HCT116 (cell line): Measurements from ENCODE around the gene DDX39B. TPM values are rescaled to one million over a fixed set of nuclear protein-coding genes. Genes with fewer than 3 reads are reported as not detected.

ENCODE experiments used
- ATAC-seq: fragments of 200-7000 bp; cut with Tn5 transposase; 2 replicates; pipeline ENCODE4 v1.9.1; 2020; ENCODE audit warnings: mild to moderate bottlenecking, moderate library complexity
- BruUV-seq: library from RNA; stranded (reverse); fragments of 400-500 nt; replicated peaks from 2 replicates; lab custom pipeline; 2021; lab: Mats Ljungman, UMichigan
- CTCF ChIA-PET: fragments of 300-600 bp; sonication (Branson Sonifier 250); formaldehyde crosslinking; loops from one replicate; lab custom pipeline; 2021; ENCODE audit warnings: antibody characterized with exemption; lab: Charles Lee
- POLR2A ChIA-PET: fragments of 300-600, 350-600 bp; sonication (Branson Sonifier 250); formaldehyde crosslinking; loops from one replicate; lab custom pipeline; 2021; ENCODE audit warnings: antibody characterized with exemption; lab: Charles Lee
- RAD21 ChIA-PET, 2 experiments: fragments of 300-600 bp; sonication (Branson Sonifier 250); formaldehyde crosslinking; loops; one replicate each; lab custom pipeline; 2023; ENCODE audit warnings: low total read pairs in 2 of 2; ENCODE audit not compliant: uncharacterized antibody in 2 of 2, unreplicated experiment in 2 of 2, low non-redundant PET in 1 of 2; lab: Charles Lee
- DNase-seq: peaks from one replicate; pipeline ENCODE4 v3.0.0-alpha.2; 2010; ENCODE audit warnings: low read depth, low spot score
- H2AFZ ChIP-seq: fragments of 200-600 bp; shearing (Covaris generic), sonication (generic); 2 replicates; pipeline ENCODE4 v1.6.1; 2017; ENCODE audit warnings: low read depth, mixed run types, mixed read lengths, antibody characterized with exemption, low read length; ENCODE audit not compliant: poor library complexity, severe bottlenecking
- H3K27ac ChIP-seq: 2 replicates; pipeline ENCODE4 v1.5.1; 2012; ENCODE audit warnings: low read depth, low read length
- H3K27me3 ChIP-seq: fragments of 200-600 bp; sonication (generic); 2 replicates; pipeline ENCODE4 v1.6.1; 2016; ENCODE audit warnings: mixed run types, low read length, mixed read lengths; ENCODE audit not compliant: insufficient read depth
- H3K36me3 ChIP-seq, 2 experiments: fragments of 200-500 bp in 1 of 2; fragments of 200-600 bp in 1 of 2; sonication (Bioruptor generic) in 1 of 2; sonication (generic) in 1 of 2; 2 replicates each; pipeline versions ENCODE4 v1.5.1 to v1.6.1; 2014 to 2016; ENCODE audit warnings: low read length in 2 of 2, inconsistent platforms in 1 of 2, mixed read lengths in 1 of 2, mixed run types in 1 of 2; ENCODE audit not compliant: insufficient read depth in 2 of 2, control insufficient read depth in 1 of 2
- H3K4me1 ChIP-seq, 2 experiments: fragments of 200-600 bp in 1 of 2; sonication (generic) in 1 of 2; 2 replicates each; pipeline versions ENCODE4 v1.5.1 to v1.6.1; 2012 to 2017; ENCODE audit warnings: low read length in 2 of 2, inconsistent platforms in 1 of 2, mild to moderate bottlenecking in 1 of 2, mixed read lengths in 1 of 2, mixed run types in 1 of 2, moderate library complexity in 1 of 2; ENCODE audit not compliant: insufficient read depth in 2 of 2, control insufficient read depth in 1 of 2
- H3K4me2 ChIP-seq: fragments of 200-600 bp; sonication (generic); 2 replicates; pipeline ENCODE4 v1.6.1; 2017; ENCODE audit warnings: mixed run types, low read length, mixed read lengths
- H3K4me3 ChIP-seq, 2 experiments: fragments of 200-600 bp in 1 of 2; sonication (generic) in 1 of 2; replicated peaks in 1 of 2; 2 replicates each; pipeline ENCODE4 v1.5.1; 2011 to 2016; ENCODE audit warnings: low read length in 2 of 2, control low read depth in 1 of 2, low read depth in 1 of 2, mild to moderate bottlenecking in 1 of 2, mixed read lengths in 1 of 2, mixed run types in 1 of 2
- H3K79me2 ChIP-seq: fragments of 200-600 bp; sonication (generic); 2 replicates; pipeline ENCODE4 v1.6.1; 2017; ENCODE audit warnings: mild to moderate bottlenecking, mixed run types, low read length, moderate library complexity, mixed read lengths; ENCODE audit not compliant: insufficient read depth
- H3K9ac ChIP-seq: fragments of 200-600 bp; sonication (generic); 2 replicates; pipeline ENCODE4 v1.6.1; 2016; ENCODE audit warnings: low read length, mixed read lengths
- H3K9me2 ChIP-seq: fragments of 200-600 bp; sonication (generic), shearing (Covaris generic); 2 replicates; pipeline ENCODE4 v1.6.1; 2017; ENCODE audit warnings: mixed run types, mild to moderate bottlenecking, moderate library complexity; ENCODE audit not compliant: insufficient read depth
- H3K9me3 ChIP-seq, 2 experiments: fragments of 200-500 bp in 1 of 2; fragments of 200-600 bp in 1 of 2; sonication (Bioruptor generic) in 1 of 2; sonication (generic) in 1 of 2; 2 replicates each; pipeline ENCODE4 v1.6.1; 2014 to 2017; ENCODE audit warnings: low read length in 2 of 2, mixed read lengths in 2 of 2, inconsistent platforms in 1 of 2, low read depth in 1 of 2, mild to moderate bottlenecking in 1 of 2, mixed run types in 1 of 2, moderate library complexity in 1 of 2; ENCODE audit not compliant: control insufficient read depth in 1 of 2, insufficient read depth in 1 of 2
- H4K20me1 ChIP-seq: fragments of 200-600 bp; sonication (generic), shearing (Covaris generic); 2 replicates; pipeline ENCODE4 v1.6.1; 2017; ENCODE audit warnings: mixed run types, mild to moderate bottlenecking, moderate library complexity; ENCODE audit not compliant: insufficient read depth
- CEBPB ChIP-seq: IDR thresholded peaks from 2 replicates; pipeline ENCODE4 v1.6.1; 2012; ENCODE audit warnings: low read depth
- EGR1 ChIP-seq: IDR thresholded peaks from 2 replicates; pipeline ENCODE4 v1.6.1; 2012; ENCODE audit warnings: low read depth
- ELF1 ChIP-seq: IDR thresholded peaks from 2 replicates; pipeline ENCODE4 v1.6.1; 2012; ENCODE audit warnings: low read depth, borderline replicate concordance
- EZH2 ChIP-seq: fragments of 200-600 bp; sonication (generic); IDR thresholded peaks from 2 replicates; pipeline ENCODE4 v1.6.1; 2017; ENCODE audit warnings: antibody characterized with exemption, mixed run types
- EZH2phosphoT487 ChIP-seq: fragments of 200-600 bp; IDR thresholded peaks from 2 replicates; pipeline ENCODE4 v1.6.1; 2018; ENCODE audit warnings: antibody characterized with exemption, borderline replicate concordance
- JUND ChIP-seq: IDR thresholded peaks from 2 replicates; pipeline ENCODE4 v1.6.1; 2012
- MAX ChIP-seq: IDR thresholded peaks from 2 replicates; pipeline ENCODE4 v1.6.1; 2012
- POLR2A ChIP-seq: IDR thresholded peaks from 2 replicates; pipeline ENCODE4 v1.7.0; 2011; ENCODE audit warnings: borderline replicate concordance; ENCODE audit not compliant: insufficient read depth, insufficient read length; ENCODE audit errors: extremely low read depth
- POLR2AphosphoS5 ChIP-seq: IDR thresholded peaks from 2 replicates; pipeline ENCODE4 v1.6.1; 2011; ENCODE audit warnings: mild to moderate bottlenecking, low read depth, low read length, moderate library complexity
- RAD21 ChIP-seq: IDR thresholded peaks from 2 replicates; pipeline ENCODE4 v1.6.1; 2012; ENCODE audit warnings: low read depth, mild to moderate bottlenecking
- REST ChIP-seq: IDR thresholded peaks from 2 replicates; pipeline ENCODE4 v1.6.1; 2012; ENCODE audit warnings: low read depth
- SP1 ChIP-seq: IDR thresholded peaks from 2 replicates; pipeline ENCODE4 v1.6.1; 2012; ENCODE audit warnings: low read depth
- YY1 ChIP-seq: IDR thresholded peaks from 2 replicates; pipeline ENCODE4 v1.6.1; 2011; ENCODE audit warnings: low read length, low read depth, moderate library complexity, mild to moderate bottlenecking; ENCODE audit not compliant: insufficient replicate concordance; ENCODE audit errors: extremely low read depth
- intact Hi-C: fragments of 100-400 bp; cut with micrococcal nuclease; formaldehyde crosslinking; loops from 2 replicates; pipeline ENCODE4 v1.10.0; 2022
- total RNA-seq: library from RNA; stranded (reverse); gene quantifications from one replicate; pipeline ENCODE4 v1.2.1, GENCODE V29; 2021; ENCODE audit not compliant: unreplicated experiment

DDX39B gene
- total RNA-seq, 1 experiment from 2014 or later = 545 TPM

- intact Hi-C loops = no loop called here
Measured at GRCh38 chr6:31528821-31529328, 12.9 kb downstream of the DDX39B start, which contains the start of gene MCCD1. Gene MCCD1 (plus strand): TSS chr6:31528962. CDS start chr6:31529015, 53 bp downstream.

GRCh38 chr6:31528307-31528777 is 13.5 kb downstream of the DDX39B start:
- no peak overlapping the region for H3K4me2 ChIP-seq
- intact Hi-C loops = no loop called here
- peaks cover 9% of the 10 kb centered on the region; the same call in 1 of the 2 replicates for H3K79me2 ChIP-seq
- ChIA-PET RAD21 (interaction anchor here in 1 of 2 experiments (0.6 kb wide), 1 partner anchor 168 kb away, joined by 6 read pairs; no protein-coding TSS in a partner anchor), POLR2A (interaction anchor here (0.7 to 2.5 kb wide), 6 partner anchors 13 to 1106 kb away, joined by 3 to 10 read pairs (median 4); partner anchors contain the start of genes DDX39B and MICB), CTCF (interaction anchor here (0.7 kb wide), 1 partner anchor 162 kb away, joined by 3 read pairs; no protein-coding TSS in a partner anchor)
- DNase-seq = no peak
- no peaks in the 10 kb centered on the region for H3K27me3 ChIP-seq
- peaks cover 26 to 29% of the 10 kb centered on the region in 2 experiments; a peak in 3 of 4 replicates for H3K36me3 ChIP-seq
- no peaks in the 10 kb centered on the region for H3K9me2 ChIP-seq
- H4K20me1 ChIP-seq = peaks cover 11% of the 10 kb centered on the region; the same call in 1 of the 2 replicates
- no peak overlapping the region for H3K4me3 ChIP-seq
- no peak overlapping the region for H2AFZ ChIP-seq
- no peaks in the 10 kb centered on the region; a peak in 1 of 4 replicates for H3K4me1 ChIP-seq
- no TSS peak for BruUV-seq
- H3K27ac ChIP-seq = no peak overlapping the region
- H3K9ac ChIP-seq = no peak overlapping the region
- no peaks in the 10 kb centered on the region for H3K9me3 ChIP-seq
- ATAC-seq = peak; percentile 27; the same call in 1 of the 2 replicates
- TF ChIP-seq CEBPB (no peak), POLR2A (no peak), EZH2phosphoT487 (no peak), ELF1 (no peak), POLR2AphosphoS5 (no peak), RAD21 (no peak), JUND (no peak), REST (no peak), EZH2 (no peak), EGR1 (no peak), YY1 (no peak), SP1 (no peak)

More at GRCh38 chr6:31528821-31529328, 12.9 kb downstream of the DDX39B start, which contains the start of gene MCCD1:
- H3K4me3 ChIP-seq = no peak within 1 kb of the TSS
- no peak for DNase-seq
- H3K79me2 ChIP-seq = peaks cover 14% of the 10 kb centered on the region; the same call in 1 of the 2 replicates
- no TSS peak for BruUV-seq
- no peaks in the 10 kb centered on the region; a peak in 1 of 4 replicates for H3K4me1 ChIP-seq
- RAD21 ChIA-PET = interaction anchor here in 1 of 2 experiments (0.6 kb wide), 1 partner anchor 167 kb away, joined by 6 read pairs; no protein-coding TSS in a partner anchor
- no peak within 1 kb of the TSS for H3K27ac ChIP-seq
- CTCF ChIA-PET = interaction anchor here (0.7 kb wide), 1 partner anchor 162 kb away, joined by 3 read pairs; no protein-coding TSS in a partner anchor
- no peak within 1 kb of the TSS for H3K9ac ChIP-seq
- peak; percentile 39 for ATAC-seq
- no peaks in the 10 kb centered on the region for H3K9me2 ChIP-seq
- H2AFZ ChIP-seq = no peak within 1 kb of the TSS
- no peaks in the 10 kb centered on the region for H3K9me3 ChIP-seq
- no peak within 1 kb of the TSS for H3K4me2 ChIP-seq
- POLR2A ChIA-PET = interaction anchor here (0.7 to 2.5 kb wide), 7 partner anchors 12 to 1106 kb away, joined by 3 to 10 read pairs (median 4); partner anchors contain the start of genes DDX39B and MICB
- H3K27me3 ChIP-seq = no peaks in the 10 kb centered on the region
- peaks cover 11% of the 10 kb centered on the region; the same call in 1 of the 2 replicates for H4K20me1 ChIP-seq
- TF ChIP-seq POLR2AphosphoS5 (peak; percentile 34), MAX (no peak)
- TF ChIP-seq, all 23 proteins: peak for 1
- peaks cover 28 to 34% of the 10 kb centered on the region in 2 experiments; a peak in 3 of 4 replicates for H3K36me3 ChIP-seq
